ENCODE data around the gene KIFC1. TPM values are rescaled to one million over a fixed set of nuclear protein-coding genes. Genes with fewer than 3 reads are reported as not detected.

The KIFC1 gene
- total and polyA plus RNA-seq, 9 of the 15 experiments (the other 6 are each of a cell fraction or from before 2014, with no cell fraction given), result 1.3 to 95.2 (median 76.9) TPM

DNA sequence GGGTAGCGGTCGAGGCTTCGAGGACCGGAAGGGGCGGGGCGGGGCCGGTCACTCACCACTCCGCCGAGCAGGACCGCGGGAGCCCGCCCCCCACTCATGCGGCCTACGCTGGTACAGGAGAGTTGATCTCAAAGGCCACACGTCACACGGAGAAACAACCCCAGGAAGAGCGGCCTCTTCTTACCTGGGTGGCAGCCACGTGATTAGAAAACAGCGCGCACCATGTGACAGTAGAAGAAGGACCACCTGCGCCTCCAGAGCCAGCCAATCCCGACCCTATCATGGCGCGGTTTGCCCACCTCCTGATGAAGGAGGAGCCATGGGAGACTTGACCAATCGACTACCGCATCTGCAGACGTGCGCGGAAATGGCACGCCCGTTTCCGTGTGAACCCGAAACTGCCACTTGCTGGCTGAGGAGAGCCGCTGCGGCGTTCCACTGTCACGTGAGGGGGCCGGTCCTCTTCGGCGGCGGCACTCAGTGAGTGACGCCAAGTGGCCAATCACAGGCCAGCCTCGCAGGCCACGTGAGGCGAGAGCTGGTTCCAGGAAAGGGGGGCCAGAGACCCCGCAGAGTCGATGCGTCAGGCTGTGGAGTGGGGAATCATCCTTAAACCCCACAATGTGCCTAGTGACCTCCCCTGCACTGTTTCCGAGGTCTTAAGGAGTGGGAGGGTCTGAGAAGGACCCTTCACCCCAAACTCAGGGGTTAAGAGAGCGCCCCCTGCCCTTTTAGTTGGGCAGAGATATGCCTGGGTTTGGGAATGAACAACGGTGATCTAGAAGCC is 26.5 kb downstream of the KIFC1 start, which contains the start of gene CUTA (continued):
- TF ChIP-seq, protein P1, sequence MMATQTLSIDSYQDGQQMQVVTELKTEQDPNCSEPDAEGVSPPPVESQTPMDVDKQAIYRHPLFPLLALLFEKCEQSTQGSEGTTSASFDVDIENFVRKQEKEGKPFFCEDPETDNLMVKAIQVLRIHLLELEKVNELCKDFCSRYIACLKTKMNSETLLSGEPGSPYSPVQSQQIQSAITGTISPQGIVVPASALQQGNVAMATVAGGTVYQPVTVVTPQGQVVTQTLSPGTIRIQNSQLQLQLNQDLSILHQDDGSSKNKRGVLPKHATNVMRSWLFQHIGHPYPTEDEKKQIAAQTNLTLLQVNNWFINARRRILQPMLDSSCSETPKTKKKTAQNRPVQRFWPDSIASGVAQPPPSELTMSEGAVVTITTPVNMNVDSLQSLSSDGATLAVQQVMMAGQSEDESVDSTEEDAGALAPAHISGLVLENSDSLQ (IDR thresholded peaks at IDR 0.05), result peak; percentile 90
- no peak for TF ChIP-seq CREBBP (IDR thresholded peaks at IDR 0.05; ENCODE audit: low read depth, low read length)
- TF ChIP-seq MAFG (tag; conservative IDR thresholded peaks at IDR 0.05), result no peak
- TF ChIP-seq GTF2E2 (tag; IDR thresholded peaks at IDR 0.05), result 0 out of 2 replicates have a peak, but pooled peaks have one; percentile 21
- peak; percentile 92 for TF ChIP-seq GABPB1 (CRISPR knock-in tag; IDR thresholded peaks at IDR 0.05)
- no peak for TF ChIP-seq ZNF354B (CRISPR knock-in tag; IDR thresholded peaks at IDR 0.05)
- TF ChIP-seq SMARCE1 (IDR thresholded peaks at IDR 0.05), result peak; percentile 67
- TF ChIP-seq ZFP30 (CRISPR knock-in tag; IDR thresholded peaks at IDR 0.05; ENCODE audit: borderline replicate concordance), result no peak
- TF ChIP-seq PPARD (CRISPR knock-in tag; IDR thresholded peaks at IDR 0.05), result no peak
- TF ChIP-seq ZNF23 (CRISPR knock-in tag; IDR thresholded peaks at IDR 0.05), result no peak; the same call in 1 of the 2 replicates
- TF ChIP-seq NR4A1 (CRISPR knock-in tag; IDR thresholded peaks at IDR 0.05), result no peak
- no peak; the same call in 1 of the 2 replicates for TF ChIP-seq NR4A1 (tag; IDR thresholded peaks at IDR 0.05)
- TF ChIP-seq, protein P2, sequence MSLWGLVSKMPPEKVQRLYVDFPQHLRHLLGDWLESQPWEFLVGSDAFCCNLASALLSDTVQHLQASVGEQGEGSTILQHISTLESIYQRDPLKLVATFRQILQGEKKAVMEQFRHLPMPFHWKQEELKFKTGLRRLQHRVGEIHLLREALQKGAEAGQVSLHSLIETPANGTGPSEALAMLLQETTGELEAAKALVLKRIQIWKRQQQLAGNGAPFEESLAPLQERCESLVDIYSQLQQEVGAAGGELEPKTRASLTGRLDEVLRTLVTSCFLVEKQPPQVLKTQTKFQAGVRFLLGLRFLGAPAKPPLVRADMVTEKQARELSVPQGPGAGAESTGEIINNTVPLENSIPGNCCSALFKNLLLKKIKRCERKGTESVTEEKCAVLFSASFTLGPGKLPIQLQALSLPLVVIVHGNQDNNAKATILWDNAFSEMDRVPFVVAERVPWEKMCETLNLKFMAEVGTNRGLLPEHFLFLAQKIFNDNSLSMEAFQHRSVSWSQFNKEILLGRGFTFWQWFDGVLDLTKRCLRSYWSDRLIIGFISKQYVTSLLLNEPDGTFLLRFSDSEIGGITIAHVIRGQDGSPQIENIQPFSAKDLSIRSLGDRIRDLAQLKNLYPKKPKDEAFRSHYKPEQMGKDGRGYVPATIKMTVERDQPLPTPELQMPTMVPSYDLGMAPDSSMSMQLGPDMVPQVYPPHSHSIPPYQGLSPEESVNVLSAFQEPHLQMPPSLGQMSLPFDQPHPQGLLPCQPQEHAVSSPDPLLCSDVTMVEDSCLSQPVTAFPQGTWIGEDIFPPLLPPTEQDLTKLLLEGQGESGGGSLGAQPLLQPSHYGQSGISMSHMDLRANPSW (CRISPR knock-in tag; IDR thresholded peaks at IDR 0.05), result peak; percentile 70
- TF ChIP-seq ZNF830 (CRISPR knock-in tag; IDR thresholded peaks at IDR 0.05), result no peak
- TF ChIP-seq, protein P3, sequence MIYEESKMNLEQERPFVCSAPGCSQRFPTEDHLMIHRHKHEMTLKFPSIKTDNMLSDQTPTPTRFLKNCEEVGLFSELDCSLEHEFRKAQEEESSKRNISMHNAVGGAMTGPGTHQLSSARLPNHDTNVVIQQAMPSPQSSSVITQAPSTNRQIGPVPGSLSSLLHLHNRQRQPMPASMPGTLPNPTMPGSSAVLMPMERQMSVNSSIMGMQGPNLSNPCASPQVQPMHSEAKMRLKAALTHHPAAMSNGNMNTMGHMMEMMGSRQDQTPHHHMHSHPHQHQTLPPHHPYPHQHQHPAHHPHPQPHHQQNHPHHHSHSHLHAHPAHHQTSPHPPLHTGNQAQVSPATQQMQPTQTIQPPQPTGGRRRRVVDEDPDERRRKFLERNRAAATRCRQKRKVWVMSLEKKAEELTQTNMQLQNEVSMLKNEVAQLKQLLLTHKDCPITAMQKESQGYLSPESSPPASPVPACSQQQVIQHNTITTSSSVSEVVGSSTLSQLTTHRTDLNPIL (CRISPR knock-in tag; IDR thresholded peaks at IDR 0.05), result no peak
- TF ChIP-seq BHLHE40 (IDR thresholded peaks at IDR 0.05; ENCODE audit: low read length), result peak; percentile 100
- TF ChIP-seq, protein P4, sequence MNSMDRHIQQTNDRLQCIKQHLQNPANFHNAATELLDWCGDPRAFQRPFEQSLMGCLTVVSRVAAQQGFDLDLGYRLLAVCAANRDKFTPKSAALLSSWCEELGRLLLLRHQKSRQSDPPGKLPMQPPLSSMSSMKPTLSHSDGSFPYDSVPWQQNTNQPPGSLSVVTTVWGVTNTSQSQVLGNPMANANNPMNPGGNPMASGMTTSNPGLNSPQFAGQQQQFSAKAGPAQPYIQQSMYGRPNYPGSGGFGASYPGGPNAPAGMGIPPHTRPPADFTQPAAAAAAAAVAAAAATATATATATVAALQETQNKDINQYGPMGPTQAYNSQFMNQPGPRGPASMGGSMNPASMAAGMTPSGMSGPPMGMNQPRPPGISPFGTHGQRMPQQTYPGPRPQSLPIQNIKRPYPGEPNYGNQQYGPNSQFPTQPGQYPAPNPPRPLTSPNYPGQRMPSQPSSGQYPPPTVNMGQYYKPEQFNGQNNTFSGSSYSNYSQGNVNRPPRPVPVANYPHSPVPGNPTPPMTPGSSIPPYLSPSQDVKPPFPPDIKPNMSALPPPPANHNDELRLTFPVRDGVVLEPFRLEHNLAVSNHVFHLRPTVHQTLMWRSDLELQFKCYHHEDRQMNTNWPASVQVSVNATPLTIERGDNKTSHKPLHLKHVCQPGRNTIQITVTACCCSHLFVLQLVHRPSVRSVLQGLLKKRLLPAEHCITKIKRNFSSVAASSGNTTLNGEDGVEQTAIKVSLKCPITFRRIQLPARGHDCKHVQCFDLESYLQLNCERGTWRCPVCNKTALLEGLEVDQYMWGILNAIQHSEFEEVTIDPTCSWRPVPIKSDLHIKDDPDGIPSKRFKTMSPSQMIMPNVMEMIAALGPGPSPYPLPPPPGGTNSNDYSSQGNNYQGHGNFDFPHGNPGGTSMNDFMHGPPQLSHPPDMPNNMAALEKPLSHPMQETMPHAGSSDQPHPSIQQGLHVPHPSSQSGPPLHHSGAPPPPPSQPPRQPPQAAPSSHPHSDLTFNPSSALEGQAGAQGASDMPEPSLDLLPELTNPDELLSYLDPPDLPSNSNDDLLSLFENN (IDR thresholded peaks at IDR 0.05; ENCODE audit: low read depth in 2 of 2, low read length in 2 of 2), result peak in 1 of 2 experiments; percentile 89; a peak in 2 of 4 replicates
- TF ChIP-seq TCF7 (IDR thresholded peaks at IDR 0.05; ENCODE audit: borderline replicate concordance), result no peak
- no peak for TF ChIP-seq PTTG1 (tag; IDR thresholded peaks at IDR 0.05; ENCODE audit: low read depth)
- peak; percentile 90 for TF ChIP-seq LCOR (CRISPR knock-in tag; IDR thresholded peaks at IDR 0.05)
